Small intestine (tissue), 7 donors: ENCODE measurements around the gene GASK1B. TPM values are rescaled to one million over a fixed set of nuclear protein-coding genes. Genes with fewer than 3 reads are reported as not detected.
A peak's percentile ranks its signal among the peaks of the same experiment; 100 is the strongest.

ENCODE experiments used
- DNase-seq, 2 donors: peaks; one replicate each; pipeline versions ENCODE4 v3.0.0 to v3.0.0-alpha.2; 2013
- FAIRE-seq: peaks from 2 replicates; lab custom pipeline; 2012; peaks lifted over from hg19 to GRCh38; lab: Jason Lieb, UNC
- H3K27ac ChIP-seq, 3 donors: one replicate each; pipeline ENCODE4 v1.5.1; 2013; ENCODE audit warnings: low read length in 2 of 3, mild to moderate bottlenecking in 2 of 3, control low read depth in 1 of 3, inconsistent platforms in 1 of 3, low read depth in 1 of 3, moderate library complexity in 1 of 3
- H3K27me3 ChIP-seq, 3 donors: one replicate each; pipeline ENCODE4 v1.6.1; 2013; ENCODE audit warnings: low read length in 3 of 3, inconsistent platforms in 1 of 3; ENCODE audit not compliant: control insufficient read depth in 3 of 3, insufficient read depth in 3 of 3
- H3K36me3 ChIP-seq, 3 donors: one replicate each; pipeline ENCODE4 v1.6.1; 2013; ENCODE audit warnings: low read length in 3 of 3, inconsistent platforms in 1 of 3, low read depth in 1 of 3, mild to moderate bottlenecking in 1 of 3, moderate library complexity in 1 of 3; ENCODE audit not compliant: control insufficient read depth in 3 of 3, insufficient read depth in 2 of 3
- H3K4me1 ChIP-seq, 3 donors: one replicate each; pipeline ENCODE4 v1.6.1; 2013; ENCODE audit warnings: low read length in 2 of 3, inconsistent platforms in 1 of 3, low read depth in 1 of 3, mild to moderate bottlenecking in 1 of 3, moderate library complexity in 1 of 3; ENCODE audit not compliant: control insufficient read depth in 3 of 3, insufficient read depth in 2 of 3
- H3K4me3 ChIP-seq, 3 donors: one replicate each; pipeline ENCODE4 v1.5.1; 2013; ENCODE audit warnings: low read length in 3 of 3, control low read depth in 1 of 3, inconsistent platforms in 1 of 3, low read depth in 1 of 3, mild to moderate bottlenecking in 1 of 3, moderate library complexity in 1 of 3
- H3K9me3 ChIP-seq, 2 donors: one replicate each; pipeline ENCODE4 v1.6.1; 2013; ENCODE audit warnings: low read depth in 1 of 2, low read length in 1 of 2; ENCODE audit not compliant: control insufficient read depth in 2 of 2, insufficient read depth in 1 of 2
- WGBS, 3 donors: extraction: QIAGEN DNeasy Blood & Tissue Kit; methylation state at CpG; one replicate each; pipeline ENCODE4 v1.1.7; 2013; 5-methylcytosine and 5-hydroxymethylcytosine counted together
- polyA plus RNA-seq, 4 donors: library from polyadenylated mRNA; stranded (reverse) in 3 of 4; unstranded in 1 of 4; fragments of 200-250 nt in 3 of 4; fragments of 120-200 nt in 1 of 4; gene quantifications; one replicate each; pipeline versions ENCODE4 v1.2.1 to v1.2.3, GENCODE V29; 2013
- donor health status: healthy with polysubstance abuse.
- donor health status: control.
- donor health status: control.
- donor health status: Bipolar disorder and iron deficiency.
- donor health status: healthy.

GASK1B gene
- polyA plus RNA-seq, 4 donors: 1.8 to 36.0 (median 7.5) TPM

DNA sequence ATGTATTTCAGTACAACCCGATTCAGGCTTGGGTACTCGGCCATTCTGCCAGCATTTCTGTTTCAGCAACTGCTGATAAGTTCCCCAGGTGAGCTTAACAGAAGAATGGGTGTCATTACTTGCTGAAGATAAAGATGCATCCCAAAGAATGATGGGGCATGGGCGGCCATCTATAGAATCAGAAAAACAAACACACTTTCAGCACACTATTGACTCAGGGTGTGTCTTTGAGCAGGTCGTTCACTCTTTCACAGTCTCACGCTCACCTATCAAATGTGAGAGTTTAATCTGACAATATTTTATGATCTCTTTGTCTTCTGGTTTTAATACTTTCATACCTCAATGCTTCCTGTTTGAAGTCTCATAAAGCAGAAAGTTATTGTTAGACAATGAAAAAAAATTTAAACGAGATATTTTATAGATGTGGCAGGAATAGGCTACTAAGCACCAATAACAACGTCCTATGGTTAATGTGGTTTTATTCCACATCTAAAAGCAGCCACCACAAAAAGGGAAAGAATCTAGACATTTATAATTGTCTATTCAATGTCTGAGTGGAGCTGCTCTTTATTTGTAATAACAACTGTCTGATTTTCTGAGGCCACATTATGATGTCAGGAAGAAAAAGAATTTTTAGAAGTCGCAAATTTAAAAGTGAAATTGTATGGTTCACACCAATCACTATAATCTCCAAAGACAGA, 17.0 kb downstream of the GASK1B start:
- no peaks in the 10 kb centered on the region for H3K27me3 ChIP-seq
- no peak overlapping the region for H3K4me3 ChIP-seq
- H3K36me3 ChIP-seq: peaks cover 0 to 5% (median 0%) of the 10 kb centered on the region in 3 donors
- H3K9me3 ChIP-seq: no peaks in the 10 kb centered on the region
- WGBS, 3 donors: 14 to 46% (median 25%) methylated on average over 8 of the region's 8 CpGs
- FAIRE-seq (peak; percentile 39), DNase-seq (peak; percentile 60 to 75)
- H3K27ac ChIP-seq: peak overlapping the region in 1 of 3 donors; percentile 50
- peaks cover 0 to 18% (median 0%) of the 10 kb centered on the region in 3 donors for H3K4me1 ChIP-seq

DNA sequence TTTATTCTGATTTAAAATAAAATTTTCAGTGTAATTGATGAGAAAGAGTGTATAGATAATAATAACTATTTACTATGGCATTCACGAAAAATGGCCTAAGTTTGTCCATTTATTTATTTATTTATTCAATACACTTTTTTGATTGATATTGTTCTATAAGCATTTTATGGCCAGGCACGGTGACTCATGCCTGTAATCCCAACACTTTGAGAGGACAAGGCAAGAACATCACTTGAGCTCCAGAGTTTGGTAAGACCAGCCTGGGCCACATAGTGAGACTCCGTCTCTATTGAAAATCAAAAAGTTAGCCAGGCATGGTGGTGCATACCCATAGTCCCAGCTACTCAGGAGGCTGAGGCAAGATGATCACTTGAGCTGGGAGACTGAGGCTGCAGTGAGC, 25.7 kb downstream of the GASK1B start:
- WGBS, 3 donors: 84 to 87% (median 85%) methylated on average over 3 of the region's 3 CpGs
- H3K4me1 ChIP-seq: peaks cover 0 to 2% (median 0%) of the 10 kb centered on the region in 3 donors
- peaks cover 0 to 16% (median 0%) of the 10 kb centered on the region in 3 donors for H3K36me3 ChIP-seq
- H3K27me3 ChIP-seq: no peaks in the 10 kb centered on the region
- no peak overlapping the region for H3K4me3 ChIP-seq
- no peak for FAIRE-seq
- no peak overlapping the region for H3K27ac ChIP-seq
- H3K9me3 ChIP-seq: peaks cover 0 to 7% of the 10 kb centered on the region in 2 donors
- no peak for DNase-seq

DNA sequence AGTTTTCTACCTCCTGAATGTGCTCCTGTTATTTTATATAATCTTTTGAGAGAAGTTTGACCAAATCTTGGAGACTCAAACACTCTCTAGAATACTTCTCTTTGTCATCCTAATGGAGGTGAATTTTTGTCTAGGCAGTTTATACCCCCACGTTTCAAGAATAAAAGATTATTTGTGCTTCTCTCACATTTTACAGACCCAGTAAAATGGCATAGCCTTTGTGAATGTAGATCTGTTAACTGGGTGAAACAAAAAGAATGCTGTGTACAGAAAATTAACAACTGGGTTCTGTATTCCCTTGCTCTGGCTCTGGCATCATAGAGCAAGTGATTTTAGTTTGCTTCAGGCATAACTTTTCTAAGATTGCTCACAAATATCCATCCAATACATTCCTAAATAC, 26.1 kb downstream of the GASK1B start:
- DNase-seq (no peak), FAIRE-seq (no peak)
- peaks cover 0 to 7% of the 10 kb centered on the region in 2 donors for H3K9me3 ChIP-seq
- WGBS, 3 donors: 63 to 82% (median 77%) methylated on average over 1 of the region's 1 CpG
- no peak overlapping the region for H3K4me3 ChIP-seq
- peaks cover 0 to 2% (median 0%) of the 10 kb centered on the region in 3 donors for H3K4me1 ChIP-seq
- H3K27me3 ChIP-seq: no peaks in the 10 kb centered on the region
- H3K27ac ChIP-seq: no peak overlapping the region
- peaks cover 0 to 12% (median 0%) of the 10 kb centered on the region in 3 donors for H3K36me3 ChIP-seq

- Histone ChIP-seq H3K4me1 (no peaks in the 10 kb centered on the region), H3K4me3 (no peak overlapping the region), H3K27ac (no peak overlapping the region), H3K36me3 (no peaks in the 10 kb centered on the region), H3K9me3 (no peaks in the 10 kb centered on the region), H3K27me3 (no peaks in the 10 kb centered on the region)
- 77 to 78% (median 77%) methylated on average over 5 of the region's 5 CpGs for WGBS, 3 donors
- FAIRE-seq: no peak
- no peak for DNase-seq
Observed at GRCh38 chr4:158139086-158139485, 33.7 kb downstream of the GASK1B start.

- H3K4me3 ChIP-seq: no peak overlapping the region
- no peaks in the 10 kb centered on the region for H3K36me3 ChIP-seq
- peaks cover 0 to 3% (median 0%) of the 10 kb centered on the region in 3 donors for H3K4me1 ChIP-seq
- no peaks in the 10 kb centered on the region for H3K9me3 ChIP-seq
- no peaks in the 10 kb centered on the region for H3K27me3 ChIP-seq
- no peak for FAIRE-seq
- no peak overlapping the region for H3K27ac ChIP-seq
- DNase-seq: no peak
- 47 to 50% (median 48%) methylated on average over 2 of the region's 2 CpGs for WGBS, 3 donors
Observed at GRCh38 chr4:158134222-158134621, 38.6 kb downstream of the GASK1B start.

- WGBS, 3 donors: 69 to 79% (median 69%) methylated on average over 4 of the region's 4 CpGs
- no peak for FAIRE-seq
Observed at GRCh38 chr4:158133551-158133950, 39.3 kb downstream of the GASK1B start.

DNA sequence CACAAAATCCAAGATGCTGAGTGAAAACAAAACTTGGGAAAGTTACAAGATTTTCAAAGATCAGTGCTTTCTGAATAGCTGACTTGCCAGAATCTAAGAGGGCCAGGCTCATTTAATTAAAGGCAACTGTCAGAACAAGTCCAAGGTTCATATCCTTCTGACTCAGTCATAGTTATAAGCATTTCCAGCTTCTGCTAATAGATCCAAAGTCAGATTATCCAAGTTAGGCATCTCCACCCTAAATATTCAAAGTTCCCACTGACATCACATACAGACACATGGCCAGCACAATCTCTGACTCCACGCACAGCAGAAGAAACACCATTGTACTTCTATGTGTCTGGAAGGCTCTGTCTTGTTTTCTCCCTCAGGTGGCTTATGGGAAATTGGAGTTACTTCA, 41.8 kb downstream of the GASK1B start:
- Histone ChIP-seq H3K4me1 (peaks cover 0 to 3% (median 0%) of the 10 kb centered on the region in 3 donors), H3K27me3 (no peaks in the 10 kb centered on the region), H3K4me3 (no peak overlapping the region), H3K9me3 (no peaks in the 10 kb centered on the region), H3K27ac (no peak overlapping the region), H3K36me3 (peaks cover 0 to 2% (median 0%) of the 10 kb centered on the region in 3 donors)
- DNase-seq (peak in 1 of 2 donors; percentile 3), FAIRE-seq (no peak)
- WGBS, 3 donors: 41 to 83% (median 44%) methylated on average over 1 of the region's 1 CpG

More at GRCh38 chr4:158133551-158133950, 39.3 kb downstream of the GASK1B start:
- Histone ChIP-seq H3K36me3 (peaks cover 0 to under 1% (median 0%) of the 10 kb centered on the region in 3 donors), H3K27ac (no peak overlapping the region), H3K27me3 (no peaks in the 10 kb centered on the region), H3K4me3 (no peak overlapping the region), H3K4me1 (peaks cover 0 to 3% (median 0%) of the 10 kb centered on the region in 3 donors), H3K9me3 (no peaks in the 10 kb centered on the region)
- DNase-seq: no peak

DNA sequence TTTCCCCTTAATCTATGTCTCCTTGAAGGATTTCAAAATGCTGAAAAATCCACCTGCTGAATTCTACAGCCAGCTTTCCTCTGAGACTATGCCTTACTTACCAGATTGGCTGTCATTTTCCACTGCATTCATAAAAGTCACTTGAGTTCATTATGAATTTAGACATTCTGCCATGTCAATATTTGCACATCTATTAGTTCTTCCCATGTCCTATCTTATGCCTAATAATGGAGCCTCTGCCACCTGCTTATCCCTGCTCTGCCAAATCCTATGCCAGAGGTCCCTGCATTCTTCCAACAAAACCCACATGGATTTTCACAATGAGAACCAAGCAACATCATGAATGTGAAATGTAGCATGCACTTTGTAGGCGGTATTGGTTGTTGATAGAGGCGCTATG, 42.6 kb downstream of the GASK1B start:
- WGBS, 3 donors: 92 to 98% (median 93%) methylated on average over 2 of the region's 2 CpGs
- H3K4me3 ChIP-seq: no peak overlapping the region
- DNase-seq: no peak
- H3K4me1 ChIP-seq: peaks cover 0 to 3% (median 0%) of the 10 kb centered on the region in 3 donors
- no peaks in the 10 kb centered on the region for H3K27me3 ChIP-seq
- H3K36me3 ChIP-seq: peaks cover 0 to 2% (median 0%) of the 10 kb centered on the region in 3 donors
- no peak overlapping the region for H3K27ac ChIP-seq
- no peak for FAIRE-seq
- H3K9me3 ChIP-seq: no peaks in the 10 kb centered on the region
